Measurements from ENCODE around the gene CCDC13. TPM values are rescaled to one million over a fixed set of nuclear protein-coding genes. Genes with fewer than 3 reads are reported as not detected.

Gene CCDC13
- polyA plus RNA-seq, 3 donors, result 0.44 to 0.85 (median 0.56) TPM

GRCh38 chr3:42758126-42758525, 14.9 kb downstream of the CCDC13 start:
- no peak overlapping the region for H3K27ac ChIP-seq (ENCODE audit: low read depth, low read length)
- 81 to 90% (median 83%) methylated on average over 11 of the region's 11 CpGs for WGBS, 3 donors

GRCh38 chr3:42756681-42757213, 16.3 kb downstream of the CCDC13 start:
- 91 to 98% (median 94%) methylated on average over 6 of the region's 6 CpGs for WGBS, 3 donors
- no peak overlapping the region for H3K27ac ChIP-seq (ENCODE audit: low read depth, low read length)

GRCh38 chr3:42755681-42756578, 17.1 kb downstream of the CCDC13 start:
- H3K27ac ChIP-seq (ENCODE audit: low read depth, low read length), result no peak overlapping the region
- 71 to 85% (median 77%) methylated on average over 5 of the region's 5 CpGs for WGBS, 3 donors

GRCh38 chr3:42753757-42754156, 19.3 kb downstream of the CCDC13 start:
- no peak overlapping the region for H3K27ac ChIP-seq (ENCODE audit: low read depth, low read length)
- 80 to 92% (median 84%) methylated on average over 3 of the region's 3 CpGs for WGBS, 3 donors

- 86 to 96% (median 91%) methylated on average over 4 of the region's 4 CpGs for WGBS, 3 donors
- H3K27ac ChIP-seq (ENCODE audit: low read depth, low read length), result no peak overlapping the region
Measured at GRCh38 chr3:42752961-42753360, 20.1 kb downstream of the CCDC13 start.

- 95 to 97% (median 97%) methylated on average over 9 of the region's 9 CpGs for WGBS, 3 donors
- no peak overlapping the region for H3K27ac ChIP-seq (ENCODE audit: low read depth, low read length)
Measured at GRCh38 chr3:42752441-42752840, 20.6 kb downstream of the CCDC13 start.

GRCh38 chr3:42751609-42752008, 21.4 kb downstream of the CCDC13 start:
- 63 to 76% (median 65%) methylated on average over 9 of the region's 9 CpGs for WGBS, 3 donors
- no peak overlapping the region for H3K27ac ChIP-seq (ENCODE audit: low read depth, low read length)

GRCh38 chr3:42750834-42751233, 22.2 kb downstream of the CCDC13 start:
- WGBS, 3 donors, result 92 to 96% (median 96%) methylated on average over 7 of the region's 7 CpGs
- H3K27ac ChIP-seq (ENCODE audit: low read depth, low read length), result no peak overlapping the region

GRCh38 chr3:42749753-42750231, 23.3 kb downstream of the CCDC13 start:
- 64 to 70% (median 66%) methylated on average over 10 of the region's 10 CpGs for whole genome bisulfite sequencing, 3 donors

GRCh38 chr3:42749025-42749752, 23.9 kb downstream of the CCDC13 start:
- 79 to 92% (median 80%) methylated on average over 10 of the region's 10 CpGs for WGBS, 3 donors
- no peak overlapping the region for H3K27ac ChIP-seq (ENCODE audit: low read depth, low read length)

More at GRCh38 chr3:42749753-42750231, 23.3 kb downstream of the CCDC13 start:
- no peak overlapping the region for H3K27ac ChIP-seq (ENCODE audit: low read depth, low read length)

GRCh38 chr3:42747581-42747980, 25.5 kb downstream of the CCDC13 start:
- WGBS, 3 donors, result 43 to 83% (median 60%) methylated on average over 6 of the region's 6 CpGs
- no peak overlapping the region for H3K27ac ChIP-seq (ENCODE audit: low read depth, low read length)

- WGBS, 3 donors, result 61 to 89% (median 84%) methylated on average over 11 of the region's 11 CpGs
- no peak overlapping the region for H3K27ac ChIP-seq (ENCODE audit: low read depth, low read length)
Measured at GRCh38 chr3:42746455-42747450, 26.3 kb downstream of the CCDC13 start.

- 71 to 85% (median 76%) methylated on average over 8 of the region's 8 CpGs for WGBS, 3 donors
- no peak overlapping the region for H3K27ac ChIP-seq (ENCODE audit: low read depth, low read length)
Measured at GRCh38 chr3:42745776-42746454, 27.1 kb downstream of the CCDC13 start.

GRCh38 chr3:42745291-42745745, 27.7 kb downstream of the CCDC13 start:
- WGBS, 3 donors, result 82 to 91% (median 86%) methylated on average over 3 of the region's 3 CpGs
- no peak overlapping the region for H3K27ac ChIP-seq (ENCODE audit: low read depth, low read length)

GRCh38 chr3:42743204-42743995, 29.7 kb downstream of the CCDC13 start:
- H3K27ac ChIP-seq (ENCODE audit: low read depth, low read length), result no peak overlapping the region
- 90 to 95% (median 92%) methylated on average over 7 of the region's 7 CpGs for WGBS, 3 donors

GRCh38 chr3:42742688-42743087, 30.4 kb downstream of the CCDC13 start:
- WGBS, 3 donors, result 88 to 96% (median 94%) methylated on average over 9 of the region's 9 CpGs

GRCh38 chr3:42742259-42742658, 30.8 kb downstream of the CCDC13 start:
- H3K27ac ChIP-seq (ENCODE audit: low read depth, low read length), result no peak overlapping the region
- WGBS, 3 donors, result 81 to 88% (median 87%) methylated on average over 4 of the region's 4 CpGs

More at GRCh38 chr3:42742688-42743087, 30.4 kb downstream of the CCDC13 start:
- H3K27ac ChIP-seq (ENCODE audit: low read depth, low read length), result no peak overlapping the region
